GM12892 (cell line): Measurements from ENCODE around the gene CERS6.

Source experiments
- DNase-seq: peaks from one replicate; pipeline ENCODE4 v3.0.0; 2011; ENCODE audit not compliant: insufficient read length
- FAIRE-seq: peaks from 2 replicates; lab custom pipeline; 2011; peaks lifted over from hg19 to GRCh38; lab: Jason Lieb, UNC
- POLR2A ChIP-seq: IDR thresholded peaks from 2 replicates; pipeline ENCODE4 v1.6.1; 2011; ENCODE audit warnings: low read depth, low read length, control low read depth
- POLR2AphosphoS5 ChIP-seq: IDR thresholded peaks from 2 replicates; pipeline ENCODE4 v1.6.1; 2011; ENCODE audit warnings: low read depth, low read length, control low read depth
- TAF1 ChIP-seq: IDR thresholded peaks from 2 replicates; pipeline ENCODE4 v1.6.1; 2011; ENCODE audit warnings: low read depth, mild to moderate bottlenecking, control low read depth, low read length, borderline replicate concordance

The CERS6 gene

GRCh38 chr2:168599738-168600137 is 143.7 kb downstream of the CERS6 start:
- FAIRE-seq (no peak), DNase-seq (no peak)
- TF ChIP-seq POLR2AphosphoS5 (no peak), TAF1 (no peak), POLR2A (no peak)

DNA sequence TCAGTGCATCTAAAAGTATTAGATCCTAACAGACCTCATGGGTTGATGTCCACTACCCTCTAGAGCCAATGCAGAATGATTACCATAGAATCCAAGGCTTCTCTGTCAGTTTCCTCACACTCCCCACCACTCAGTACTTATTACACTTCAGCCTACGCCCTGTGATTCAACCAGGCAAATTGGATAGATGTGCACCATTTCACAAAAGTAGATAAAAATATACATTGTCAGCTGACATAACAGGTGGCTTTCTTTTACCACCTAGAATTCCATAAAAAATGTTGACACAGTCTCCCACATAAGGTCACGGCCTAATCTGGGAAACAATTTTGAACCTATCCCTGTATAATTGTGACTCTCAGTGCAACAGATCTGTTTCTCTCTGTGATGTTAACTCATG is 144.9 kb downstream of the CERS6 start:
- FAIRE-seq (no peak), DNase-seq (no peak)
- TF ChIP-seq TAF1 (no peak), POLR2A (no peak), POLR2AphosphoS5 (no peak)

DNA sequence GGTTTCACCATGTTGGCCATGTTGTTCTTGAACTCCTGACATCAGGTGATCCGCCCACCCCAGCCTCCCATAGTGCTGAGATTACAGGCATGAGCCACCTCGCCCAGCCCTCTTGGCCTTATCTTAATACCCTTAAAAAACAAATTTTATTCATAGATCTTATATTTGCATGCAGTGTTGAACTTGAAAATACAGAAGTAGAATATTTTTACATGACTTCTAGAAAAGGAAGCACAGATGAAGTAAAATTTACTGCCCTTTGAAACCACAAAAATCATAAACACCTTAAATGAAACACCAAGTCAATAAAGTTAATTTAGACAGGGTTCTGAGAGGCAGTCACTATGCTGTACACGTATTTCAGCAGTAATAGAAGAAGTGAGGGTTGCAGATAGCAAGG is 145.7 kb downstream of the CERS6 start:
- DNase-seq (no peak), FAIRE-seq (no peak)
- TF ChIP-seq POLR2AphosphoS5 = no peak
- TF ChIP-seq TAF1 = no peak
- TF ChIP-seq POLR2A = no peak

GRCh38 chr2:168602379-168602778 is 146.3 kb downstream of the CERS6 start:
- no peak for DNase-seq
- no peak for FAIRE-seq
- no peak for TF ChIP-seq POLR2A
- no peak for TF ChIP-seq POLR2AphosphoS5
- TF ChIP-seq TAF1 = no peak

DNA sequence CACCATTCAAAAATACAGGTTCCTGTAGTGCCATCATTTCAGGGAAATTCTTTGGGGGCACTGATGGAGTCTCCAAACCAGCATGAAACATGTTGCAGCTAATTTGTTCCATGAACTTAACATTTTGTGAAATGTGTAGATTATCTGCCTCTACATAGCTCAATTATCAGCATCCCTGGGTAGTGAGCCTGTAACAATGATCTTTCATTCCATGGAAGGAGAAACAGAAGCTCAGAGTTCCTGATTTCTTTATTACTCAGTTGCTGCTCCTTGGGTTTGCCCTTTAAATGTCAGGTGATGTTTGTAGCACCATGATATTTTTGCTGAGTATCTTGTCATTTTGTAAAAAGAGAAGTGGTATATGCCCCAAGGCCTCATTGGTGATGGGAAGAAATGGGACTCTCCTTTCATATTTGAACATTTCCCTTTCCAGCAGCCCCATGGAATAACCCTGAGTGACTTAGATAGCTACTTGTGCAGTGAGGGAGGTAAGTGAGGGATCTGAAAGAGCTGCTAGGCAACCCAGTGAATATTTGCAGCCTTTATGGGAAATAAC is 146.9 kb downstream of the CERS6 start:
- DNase-seq = no peak
- TF ChIP-seq POLR2A = no peak
- no peak for TF ChIP-seq TAF1
- TF ChIP-seq POLR2AphosphoS5 = no peak
- FAIRE-seq = no peak

DNA sequence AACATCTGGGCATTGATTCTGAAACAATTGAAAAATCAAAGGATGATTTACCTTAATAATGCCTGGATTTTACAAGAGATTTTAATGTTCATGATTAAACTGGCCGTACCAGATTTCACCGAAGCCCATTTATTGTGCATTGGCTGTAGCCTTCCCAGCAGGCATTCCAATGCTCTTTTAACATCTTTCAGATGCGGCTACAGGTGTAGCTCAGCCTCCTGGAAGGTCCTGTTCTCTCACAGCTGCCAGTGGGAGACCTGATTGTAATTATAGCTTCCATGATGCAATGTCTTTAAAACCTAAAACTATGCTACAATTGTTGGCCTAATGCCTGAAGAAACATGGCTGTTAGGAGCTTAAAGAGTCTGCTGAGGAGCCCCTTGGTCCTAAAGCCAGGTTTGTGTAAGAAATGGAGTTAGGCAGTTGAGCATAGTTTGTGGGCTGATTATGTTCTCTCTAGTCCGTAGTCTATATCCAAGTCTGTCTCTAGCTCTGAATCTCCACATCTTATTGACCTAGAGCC is 147.4 kb downstream of the CERS6 start:
- FAIRE-seq = no peak
- no peak for DNase-seq
- TF ChIP-seq POLR2A (no peak), TAF1 (no peak), POLR2AphosphoS5 (no peak)

- no peak for DNase-seq
- no peak for FAIRE-seq
- TF ChIP-seq POLR2A (no peak), POLR2AphosphoS5 (no peak), TAF1 (no peak)
Observed at GRCh38 chr2:168604252-168604651, 148.2 kb downstream of the CERS6 start.

DNA sequence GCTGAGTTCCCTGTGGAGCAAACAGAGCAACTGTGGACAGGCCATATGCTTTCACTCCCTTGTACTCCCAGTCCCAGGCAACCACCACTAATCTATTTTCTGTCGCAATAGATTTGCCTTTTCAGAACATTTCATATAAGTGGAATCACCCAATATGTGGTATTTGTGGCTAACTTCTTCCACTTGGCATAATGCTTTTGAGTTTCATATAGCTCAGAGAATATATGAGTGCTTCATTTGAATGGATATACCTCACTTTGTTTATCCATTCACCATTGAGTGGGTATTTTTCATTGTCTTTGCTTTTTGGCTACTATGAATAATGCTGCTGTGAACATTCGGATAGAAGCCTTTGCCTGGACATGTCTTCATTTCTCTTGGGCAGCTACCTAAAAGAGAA is 151.9 kb downstream of the CERS6 start:
- FAIRE-seq (no peak), DNase-seq (no peak)
- no peak for TF ChIP-seq TAF1
- no peak for TF ChIP-seq POLR2A
- no peak for TF ChIP-seq POLR2AphosphoS5

- no peak for FAIRE-seq
- no peak for TF ChIP-seq POLR2AphosphoS5
- no peak for TF ChIP-seq TAF1
- no peak for TF ChIP-seq POLR2A
- no peak for DNase-seq
Observed at GRCh38 chr2:168608796-168609195, 152.7 kb downstream of the CERS6 start.

- no peak for FAIRE-seq
- no peak for TF ChIP-seq POLR2A
- no peak for TF ChIP-seq POLR2AphosphoS5
- no peak for TF ChIP-seq TAF1
- DNase-seq = no peak
Observed at GRCh38 chr2:168611091-168611490, 155.0 kb downstream of the CERS6 start.

GRCh38 chr2:168611896-168612650 is 156.0 kb downstream of the CERS6 start:
- DNase-seq = no peak
- no peak for FAIRE-seq
- TF ChIP-seq POLR2A (no peak), POLR2AphosphoS5 (no peak), TAF1 (no peak)

- TF ChIP-seq POLR2A = no peak
- no peak for TF ChIP-seq TAF1
- TF ChIP-seq POLR2AphosphoS5 = no peak
- no peak for FAIRE-seq
Observed at GRCh38 chr2:168612719-168613118, 156.6 kb downstream of the CERS6 start.

More at GRCh38 chr2:168612719-168613118, 156.6 kb downstream of the CERS6 start:
- no peak for DNase-seq
